ENCODE results near the gene CEP85L. TPM values are rescaled to one million over a fixed set of nuclear protein-coding genes. Genes with fewer than 3 reads are reported as not detected.
"Not testable (repeated sequence)": the region's sequence is repeated elsewhere in the genome, so short reads cannot be mapped to it uniquely, and the experiment has no call there.

CEP85L gene
- total RNA-seq, 1 donor from 2014 or later, result 14.3 TPM

- DNase-seq (ENCODE audit: low read depth in 2 of 2), result no peak
Measured at GRCh38 chr6:118501099-118501498, 150.3 kb downstream of the CEP85L start.

- no peak for DNase-seq (ENCODE audit: low read depth in 2 of 2)
Measured at GRCh38 chr6:118500130-118501015, 151.0 kb downstream of the CEP85L start.

GRCh38 chr6:118495485-118496280 is 155.7 kb downstream of the CEP85L start:
- peak; percentile 60 to 75 for DNase-seq (ENCODE audit: low read depth in 2 of 2)

GRCh38 chr6:118494091-118494490 is 157.3 kb downstream of the CEP85L start:
- DNase-seq (ENCODE audit: low read depth in 2 of 2), result no peak

- DNase-seq (ENCODE audit: low read depth in 2 of 2), result no peak
Measured at GRCh38 chr6:118489990-118490389, 161.4 kb downstream of the CEP85L start.

GRCh38 chr6:118488631-118489030 is 162.8 kb downstream of the CEP85L start:
- no peak for DNase-seq (ENCODE audit: low read depth in 2 of 2)

- DNase-seq (ENCODE audit: low read depth in 2 of 2), result no peak
Measured at GRCh38 chr6:118485601-118486550, 165.5 kb downstream of the CEP85L start.

- DNase-seq (ENCODE audit: low read depth in 2 of 2), result no peak
Measured at GRCh38 chr6:118476551-118476950, 174.8 kb downstream of the CEP85L start.

- DNase-seq (ENCODE audit: low read depth in 2 of 2), result no peak
Measured at GRCh38 chr6:118473266-118473665, 178.1 kb downstream of the CEP85L start.

- DNase-seq (ENCODE audit: low read depth in 2 of 2), result peak; percentile 3 to 12
Measured at GRCh38 chr6:118469468-118469867, 181.9 kb downstream of the CEP85L start.

GRCh38 chr6:118468682-118469465 is 182.5 kb downstream of the CEP85L start:
- DNase-seq (ENCODE audit: low read depth in 2 of 2), result peak; percentile 72 to 83

- no peak for DNase-seq (ENCODE audit: low read depth in 2 of 2)
Measured at GRCh38 chr6:118467181-118467580, 184.2 kb downstream of the CEP85L start.

- no peak for DNase-seq (ENCODE audit: low read depth in 2 of 2)
Measured at GRCh38 chr6:118464620-118465019, 186.8 kb downstream of the CEP85L start.

GRCh38 chr6:118460958-118461470 is 190.4 kb downstream of the CEP85L start:
- no peak for DNase-seq (ENCODE audit: low read depth in 2 of 2)

- no peak for DNase-seq (ENCODE audit: low read depth in 2 of 2)
Measured at GRCh38 chr6:118456982-118457381, 194.4 kb downstream of the CEP85L start.

GRCh38 chr6:118451839-118452238 is 199.6 kb downstream of the CEP85L start:
- no peak for DNase-seq (ENCODE audit: low read depth in 2 of 2)

GRCh38 chr6:118444796-118445195 is 206.6 kb downstream of the CEP85L start:
- DNase-seq (ENCODE audit: low read depth in 2 of 2), result no peak

- DNase-seq (ENCODE audit: low read depth in 2 of 2), result no peak
Measured at GRCh38 chr6:118436482-118436881, 214.9 kb downstream of the CEP85L start.

GRCh38 chr6:118434147-118434546 is 217.2 kb downstream of the CEP85L start:
- not testable (repeated sequence) for DNase-seq (ENCODE audit: low read depth in 2 of 2)

GRCh38 chr6:118421312-118421711 is 230.1 kb downstream of the CEP85L start:
- not testable (repeated sequence) for DNase-seq (ENCODE audit: low read depth in 2 of 2)
